KOPT-K1 (cell line): Measurements from ENCODE around the gene NFKB1.
"Not testable (repeated sequence)": the region's sequence is repeated elsewhere in the genome, so short reads cannot be mapped to it uniquely, and the experiment has no call there.

Source experiments
- H3K27ac ChIP-seq: fragments of 200-600 bp; sonication (generic); 2 replicates; pipeline ENCODE4 v1.5.1; 2016; ENCODE audit warnings: antibody characterized with exemption, mild to moderate bottlenecking, low read depth, low read length; ENCODE audit not compliant: poor library complexity, severe bottlenecking
- H3K36me3 ChIP-seq: fragments of 200-600 bp; sonication (generic); 2 replicates; pipeline ENCODE4 v1.5.1; 2017; ENCODE audit warnings: antibody characterized with exemption, mild to moderate bottlenecking, low read length, moderate library complexity; ENCODE audit not compliant: insufficient read depth
- H3K9me3 ChIP-seq: fragments of 200-600 bp; sonication (generic); 2 replicates; pipeline ENCODE4 v1.5.1; 2017; ENCODE audit warnings: antibody characterized with exemption, low read length, mild to moderate bottlenecking; ENCODE audit not compliant: insufficient read depth, poor library complexity, severe bottlenecking

NFKB1 gene

DNA sequence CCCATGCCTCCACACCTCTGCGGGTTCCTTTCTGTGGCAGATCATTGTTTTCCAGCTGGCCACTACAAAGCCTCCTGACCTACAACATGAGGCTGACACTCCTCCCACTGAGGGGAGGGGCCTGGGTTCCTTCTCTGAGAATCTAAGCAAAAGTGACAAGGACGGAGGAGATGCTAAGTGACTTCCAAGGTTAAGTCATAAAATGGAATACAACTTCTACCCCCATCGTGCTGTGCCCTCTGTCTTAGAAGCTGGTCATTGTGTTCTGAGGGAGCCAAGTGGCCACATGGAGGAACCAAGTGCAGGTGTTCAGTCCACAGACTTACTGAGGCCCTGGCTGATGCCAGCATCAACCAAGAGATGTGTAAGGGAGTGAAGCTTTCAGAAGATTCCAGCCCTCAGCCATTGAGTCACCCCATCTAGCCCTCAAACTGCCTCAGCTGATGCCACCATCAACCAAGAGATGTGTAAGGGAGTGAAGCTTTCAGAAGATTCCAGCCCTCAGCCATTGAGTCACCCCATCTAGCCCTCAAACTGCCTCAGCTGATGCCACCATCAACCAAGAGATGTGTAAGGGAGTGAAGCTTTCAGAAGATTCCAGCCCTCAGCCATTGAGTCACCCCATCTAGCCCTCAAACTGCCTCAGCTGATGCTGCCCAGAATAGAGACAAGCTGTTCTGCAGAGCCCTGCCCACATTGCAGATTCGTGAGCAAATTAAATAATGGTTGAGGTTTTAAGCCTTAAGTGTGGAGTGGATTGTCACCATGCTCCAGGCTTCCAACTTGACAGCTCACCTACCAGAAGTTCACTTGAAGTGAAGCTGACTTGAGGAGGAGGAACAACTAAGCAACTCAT, 118.8 kb downstream of the NFKB1 start:
- not testable (repeated sequence) for H3K9me3 ChIP-seq, H3K36me3 ChIP-seq, H3K27ac ChIP-seq

DNA sequence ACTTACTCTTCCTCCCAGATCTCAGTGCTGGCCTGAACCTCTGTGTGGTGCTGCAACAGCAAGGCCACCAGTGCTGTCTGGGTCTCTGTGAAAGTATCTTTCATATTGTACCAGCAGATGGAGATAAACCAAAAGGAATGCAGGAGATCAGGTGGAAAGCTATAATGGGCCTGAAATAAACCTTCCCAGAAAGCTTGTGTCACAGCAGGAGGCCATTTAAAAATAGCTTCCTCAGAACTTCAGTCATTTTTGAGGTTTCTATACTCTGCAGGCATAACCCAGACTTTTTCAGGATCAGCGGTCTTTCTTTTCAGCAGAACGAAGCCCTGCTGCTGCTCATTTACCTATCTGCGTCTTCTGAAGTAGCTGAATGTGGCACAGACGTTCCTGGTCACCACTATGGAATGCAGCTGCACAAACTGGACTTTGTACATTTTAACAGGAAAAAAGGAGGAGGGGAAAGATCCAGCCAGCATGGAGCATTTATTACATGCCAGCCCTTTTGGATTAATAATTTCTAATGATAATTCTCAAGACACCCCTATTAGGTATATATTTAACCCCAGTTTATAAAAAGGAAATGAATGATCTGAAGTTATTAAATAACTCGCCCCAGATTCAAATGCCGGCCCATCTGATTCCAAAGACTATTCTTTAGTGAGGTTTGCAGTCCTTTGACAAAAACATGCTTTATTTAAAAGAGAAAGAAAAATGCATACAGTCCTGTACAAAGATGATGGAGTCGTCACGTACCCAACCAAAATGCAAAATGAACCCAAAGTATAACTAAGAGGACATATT, 119.7 kb downstream of the NFKB1 start:
- Histone ChIP-seq H3K36me3 (peaks cover 3% of the 10 kb centered on the region; the same call in 1 of the 2 replicates), H3K27ac (no peak overlapping the region), H3K9me3 (no peaks in the 10 kb centered on the region)

DNA sequence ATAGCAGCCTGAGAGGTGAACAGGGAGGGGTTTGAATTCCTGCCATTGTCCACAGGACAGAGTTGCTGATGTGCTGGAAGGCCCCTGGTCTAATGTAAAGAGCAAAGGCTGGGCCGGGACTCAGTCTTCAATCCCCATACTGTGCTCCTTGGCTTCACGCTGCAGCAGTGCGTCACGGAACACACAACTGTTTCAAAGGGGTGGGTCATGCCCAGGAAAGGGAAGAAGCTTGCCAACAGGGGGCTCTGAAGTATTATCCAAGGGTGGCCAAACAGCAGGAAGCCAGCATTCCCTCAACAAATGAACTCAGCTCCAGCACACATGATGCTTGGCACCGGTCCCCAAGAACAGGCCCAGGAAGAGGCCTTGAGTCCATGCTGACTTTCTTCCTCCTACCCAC, 122.5 kb downstream of the NFKB1 start:
- Histone ChIP-seq H3K9me3 (no peaks in the 10 kb centered on the region), H3K27ac (no peak overlapping the region), H3K36me3 (no peaks in the 10 kb centered on the region)

DNA sequence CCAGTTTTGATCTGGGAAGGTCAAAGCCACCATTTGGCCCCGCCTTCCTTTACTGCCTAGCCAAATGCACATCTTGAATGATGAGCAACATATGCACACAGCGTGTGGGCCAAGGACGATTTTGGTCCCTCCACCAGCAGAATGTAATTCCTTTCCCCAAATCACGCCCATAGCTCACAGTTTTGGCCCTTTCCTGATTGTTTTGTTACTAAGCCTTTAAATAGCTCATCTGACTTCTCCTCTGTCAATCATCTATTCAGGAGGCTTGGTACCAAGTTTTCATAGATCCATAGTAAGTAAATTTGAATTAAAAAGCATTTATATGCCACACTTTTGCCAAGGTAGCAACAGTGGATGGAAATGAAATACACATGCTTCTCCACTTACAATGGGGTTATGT, 123.3 kb downstream of the NFKB1 start:
- Histone ChIP-seq H3K27ac (no peak overlapping the region), H3K9me3 (no peaks in the 10 kb centered on the region), H3K36me3 (no peaks in the 10 kb centered on the region)

DNA sequence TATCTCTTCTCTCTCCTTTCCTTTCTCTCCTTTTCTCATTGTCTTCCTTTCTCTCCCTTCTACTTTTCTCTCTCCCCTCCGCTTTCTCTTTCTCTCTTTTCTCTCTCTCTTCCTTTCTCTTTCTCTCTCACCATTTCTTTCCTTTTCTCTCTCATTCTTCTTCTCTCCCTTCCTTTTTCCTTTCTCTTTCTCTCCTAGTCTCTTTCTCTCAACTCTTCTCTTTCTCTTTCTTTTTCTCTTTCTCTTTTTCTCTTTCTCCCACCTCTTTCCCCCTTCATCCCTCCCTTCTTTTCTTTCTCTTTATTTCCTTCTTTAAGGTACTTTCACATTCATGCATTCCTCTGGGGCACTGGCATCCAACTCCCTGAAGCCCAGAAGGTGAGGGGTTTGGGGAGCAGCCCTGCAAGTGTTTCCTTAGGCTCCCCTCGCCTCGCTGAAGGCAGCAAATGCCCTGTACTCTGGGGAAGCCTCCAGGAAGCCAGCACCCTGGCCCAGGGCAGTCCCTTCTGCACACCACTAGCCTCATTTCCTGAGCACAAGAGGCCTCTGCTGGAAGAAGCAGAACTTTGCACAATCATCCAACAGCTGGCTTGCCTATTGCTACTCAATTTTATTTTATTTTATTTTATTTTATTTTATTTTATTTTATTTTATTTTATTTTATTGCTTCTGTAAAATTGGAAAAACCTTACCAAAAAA, 124.2 kb downstream of the NFKB1 start:
- Histone ChIP-seq H3K36me3 (no peaks in the 10 kb centered on the region), H3K27ac (peak overlapping the region; percentile 15), H3K9me3 (no peaks in the 10 kb centered on the region)

DNA sequence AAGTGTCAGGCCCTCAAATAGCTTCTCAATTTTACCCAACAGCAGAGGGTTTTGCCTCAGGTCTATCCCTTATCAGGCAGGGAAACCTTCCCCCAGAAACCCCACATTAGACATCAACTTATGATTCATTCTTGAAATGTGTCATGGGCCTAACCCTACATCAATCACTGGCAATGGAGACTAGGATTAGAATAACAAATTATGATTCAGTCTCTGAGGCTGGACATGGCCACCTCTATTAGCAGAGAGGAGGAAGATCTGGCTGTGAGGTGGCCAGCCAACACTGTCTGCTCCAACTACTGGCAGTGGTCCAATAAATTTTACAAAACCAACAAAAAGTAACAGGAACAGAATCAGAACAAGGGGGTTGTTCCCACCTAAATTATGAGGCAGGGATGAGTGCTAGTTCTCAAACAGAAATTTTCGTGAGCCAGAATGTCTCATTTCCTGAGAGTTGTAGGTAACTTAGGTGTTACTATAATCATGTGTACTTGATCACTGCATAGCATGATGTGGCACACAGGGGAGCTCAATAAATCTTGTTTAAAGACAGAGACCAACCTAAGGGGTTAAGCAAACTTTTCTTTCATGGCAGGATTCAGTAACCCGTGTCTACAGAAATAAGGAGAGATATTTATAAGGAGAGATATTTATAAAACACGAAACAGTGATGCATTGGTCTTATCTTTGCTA, 126.8 kb downstream of the NFKB1 start:
- Histone ChIP-seq H3K9me3 (no peaks in the 10 kb centered on the region), H3K27ac (no peak overlapping the region), H3K36me3 (peaks cover 15% of the 10 kb centered on the region)

DNA sequence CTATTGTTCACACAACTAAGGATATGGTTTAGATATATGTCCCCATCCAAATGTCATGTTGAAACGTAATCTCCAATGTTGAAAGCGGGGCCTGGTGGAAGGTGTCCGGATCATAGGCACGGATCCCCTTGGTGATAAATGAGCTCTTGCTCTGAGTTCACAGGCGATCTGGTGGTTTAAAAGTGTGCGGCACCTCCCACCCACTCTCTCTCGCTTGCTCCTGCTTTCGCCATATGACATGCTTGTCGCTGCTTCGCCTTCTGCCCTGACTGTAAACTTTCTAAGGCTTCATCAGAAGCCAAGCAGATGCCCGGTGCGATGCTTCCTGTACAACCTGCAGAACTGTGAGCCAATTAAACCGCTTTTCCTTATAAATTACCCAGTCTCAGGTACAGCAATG, 128.5 kb downstream of the NFKB1 start:
- Histone ChIP-seq H3K36me3 (peaks cover 21% of the 10 kb centered on the region), H3K27ac (no peak overlapping the region), H3K9me3 (no peaks in the 10 kb centered on the region)

DNA sequence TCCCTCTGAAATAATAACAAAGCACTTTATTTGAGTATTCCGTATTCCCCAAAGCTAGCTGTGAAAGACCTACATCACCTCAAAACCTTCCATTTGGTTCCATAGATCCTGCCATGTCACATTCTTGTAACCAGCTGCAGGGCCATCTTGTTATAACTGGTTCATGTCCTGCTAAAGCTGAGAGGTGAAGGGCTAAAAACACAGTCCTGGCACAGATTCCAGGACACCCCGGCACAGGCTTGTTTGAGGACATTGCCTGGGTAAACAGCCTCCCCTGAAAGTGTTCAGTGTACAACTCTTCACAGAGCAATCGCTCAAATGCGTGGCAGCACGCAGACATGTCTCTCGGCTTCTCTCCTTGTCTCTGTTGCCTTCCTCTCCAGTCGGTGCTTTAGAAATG, 130.5 kb downstream of the NFKB1 start:
- Histone ChIP-seq H3K27ac (no peak overlapping the region), H3K9me3 (no peaks in the 10 kb centered on the region), H3K36me3 (peaks cover 29% of the 10 kb centered on the region)

- Histone ChIP-seq H3K9me3 (no peaks in the 10 kb centered on the region), H3K27ac (no peak overlapping the region), H3K36me3 (peaks cover 34% of the 10 kb centered on the region)
These were observed 131.3 kb downstream of the NFKB1 start for GRCh38 chr4:102632241-102633065.

DNA sequence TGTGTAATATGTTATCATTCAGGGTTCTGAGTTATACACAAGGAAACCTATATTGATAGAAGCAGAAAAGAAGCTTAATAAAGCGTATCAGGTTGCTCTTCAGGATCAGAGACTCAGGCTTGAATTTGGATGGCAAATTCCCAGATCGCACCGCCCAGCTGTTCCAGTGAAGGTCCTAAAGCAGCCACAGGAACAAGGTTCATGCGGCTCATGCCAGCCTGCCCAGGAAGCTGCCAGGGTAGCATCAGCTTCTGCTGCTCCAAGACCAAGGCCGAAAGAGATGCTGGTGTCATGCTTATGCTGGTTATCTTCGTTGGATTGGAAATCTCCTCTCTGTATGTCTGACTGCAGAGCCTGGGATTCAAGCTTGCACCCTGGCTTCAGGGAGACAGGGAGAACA, 131.9 kb downstream of the NFKB1 start:
- Histone ChIP-seq H3K9me3 (no peaks in the 10 kb centered on the region), H3K27ac (no peak overlapping the region), H3K36me3 (peaks cover 38% of the 10 kb centered on the region)

- no peaks in the 10 kb centered on the region for H3K9me3 ChIP-seq
- peaks cover 31% of the 10 kb centered on the region for H3K36me3 ChIP-seq
- no peak overlapping the region for H3K27ac ChIP-seq
These were observed 136.2 kb downstream of the NFKB1 start for GRCh38 chr4:102637391-102637790.

- H3K27ac ChIP-seq = no peak overlapping the region
- H3K36me3 ChIP-seq = peaks cover 26% of the 10 kb centered on the region
- H3K9me3 ChIP-seq = no peaks in the 10 kb centered on the region
These were observed 137.5 kb downstream of the NFKB1 start for GRCh38 chr4:102638621-102639020.

- Histone ChIP-seq H3K27ac (peak overlapping the region; percentile 62), H3K36me3 (peaks cover 21% of the 10 kb centered on the region), H3K9me3 (no peaks in the 10 kb centered on the region)
These were observed 138.4 kb downstream of the NFKB1 start for GRCh38 chr4:102639598-102639997.

- no peaks in the 10 kb centered on the region for H3K9me3 ChIP-seq
- H3K36me3 ChIP-seq = peaks cover 18% of the 10 kb centered on the region
- no peak overlapping the region for H3K27ac ChIP-seq
These were observed 139.5 kb downstream of the NFKB1 start for GRCh38 chr4:102640669-102641068.
